ENCODE measurements around the gene OPN1MW3.

Gene OPN1MW3

DNA sequence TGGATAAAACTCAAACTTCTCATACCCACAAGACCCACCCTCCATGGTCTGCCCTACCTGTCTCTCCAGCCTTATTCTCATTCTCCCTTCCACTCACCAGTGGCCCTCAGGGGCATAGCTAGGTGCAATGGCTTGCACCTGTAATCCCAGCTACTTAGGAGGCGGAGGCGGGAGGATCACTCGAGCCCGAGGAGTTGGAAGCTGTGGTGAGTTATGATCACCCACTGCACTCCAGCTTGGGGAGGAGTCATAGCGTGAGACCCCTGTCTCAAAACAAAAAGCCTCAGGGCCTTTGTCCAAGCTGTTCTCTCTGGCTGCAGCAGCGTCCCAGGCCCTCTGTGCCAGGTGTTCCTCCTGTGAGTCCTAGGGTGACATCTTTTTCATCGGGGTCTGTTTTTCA lies 54.7 kb downstream of the OPN1MW3 start:
- Histone ChIP-seq H3K27me3 (ENCODE audit: insufficient read depth, low read depth) (no peaks in the 10 kb centered on the region), H3K9ac (no peak overlapping the region), H3K79me2 (ENCODE audit: insufficient read depth, low read depth) (no peaks in the 10 kb centered on the region), H3K36me3 (ENCODE audit: insufficient read depth) (no peaks in the 10 kb centered on the region), H3K4me2 (no peak overlapping the region), H3K4me3 (IDR thresholded peaks at IDR 0.05; ENCODE audit: insufficient read depth, low read depth, low read length) (no peak overlapping the region), H2AFZ (ENCODE audit: low read depth) (no peak overlapping the region), H4K20me1 (ENCODE audit: insufficient read depth) (no peaks in the 10 kb centered on the region), H3K27ac (no peak overlapping the region), H3K4me1 (ENCODE audit: low read depth, poor library complexity, severe bottlenecking) (no peaks in the 10 kb centered on the region)
- TF ChIP-seq, protein P1, sequence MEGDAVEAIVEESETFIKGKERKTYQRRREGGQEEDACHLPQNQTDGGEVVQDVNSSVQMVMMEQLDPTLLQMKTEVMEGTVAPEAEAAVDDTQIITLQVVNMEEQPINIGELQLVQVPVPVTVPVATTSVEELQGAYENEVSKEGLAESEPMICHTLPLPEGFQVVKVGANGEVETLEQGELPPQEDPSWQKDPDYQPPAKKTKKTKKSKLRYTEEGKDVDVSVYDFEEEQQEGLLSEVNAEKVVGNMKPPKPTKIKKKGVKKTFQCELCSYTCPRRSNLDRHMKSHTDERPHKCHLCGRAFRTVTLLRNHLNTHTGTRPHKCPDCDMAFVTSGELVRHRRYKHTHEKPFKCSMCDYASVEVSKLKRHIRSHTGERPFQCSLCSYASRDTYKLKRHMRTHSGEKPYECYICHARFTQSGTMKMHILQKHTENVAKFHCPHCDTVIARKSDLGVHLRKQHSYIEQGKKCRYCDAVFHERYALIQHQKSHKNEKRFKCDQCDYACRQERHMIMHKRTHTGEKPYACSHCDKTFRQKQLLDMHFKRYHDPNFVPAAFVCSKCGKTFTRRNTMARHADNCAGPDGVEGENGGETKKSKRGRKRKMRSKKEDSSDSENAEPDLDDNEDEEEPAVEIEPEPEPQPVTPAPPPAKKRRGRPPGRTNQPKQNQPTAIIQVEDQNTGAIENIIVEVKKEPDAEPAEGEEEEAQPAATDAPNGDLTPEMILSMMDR (conservative IDR thresholded peaks at IDR 0.05; ENCODE audit: low read depth, low read length): no peak

GRCh38 chrX:154313147-154313546 lies 55.8 kb downstream of the OPN1MW3 start:
- no peak overlapping the region for H3K9ac ChIP-seq
- no peaks in the 10 kb centered on the region for H3K79me2 ChIP-seq (ENCODE audit: insufficient read depth, low read depth)
- H2AFZ ChIP-seq (ENCODE audit: low read depth): no peak overlapping the region
- no peaks in the 10 kb centered on the region for H3K27me3 ChIP-seq (ENCODE audit: insufficient read depth, low read depth)
- no peak overlapping the region for H3K4me3 ChIP-seq (IDR thresholded peaks at IDR 0.05; ENCODE audit: insufficient read depth, low read depth, low read length)
- no peak overlapping the region for H3K27ac ChIP-seq
- H3K4me2 ChIP-seq: no peak overlapping the region
- TF ChIP-seq, protein P1 (conservative IDR thresholded peaks at IDR 0.05; ENCODE audit: low read depth, low read length): no peak
- H3K4me1 ChIP-seq (ENCODE audit: low read depth, poor library complexity, severe bottlenecking): no peaks in the 10 kb centered on the region
- H3K36me3 ChIP-seq (ENCODE audit: insufficient read depth): no peaks in the 10 kb centered on the region
- H4K20me1 ChIP-seq (ENCODE audit: insufficient read depth): no peaks in the 10 kb centered on the region

DNA sequence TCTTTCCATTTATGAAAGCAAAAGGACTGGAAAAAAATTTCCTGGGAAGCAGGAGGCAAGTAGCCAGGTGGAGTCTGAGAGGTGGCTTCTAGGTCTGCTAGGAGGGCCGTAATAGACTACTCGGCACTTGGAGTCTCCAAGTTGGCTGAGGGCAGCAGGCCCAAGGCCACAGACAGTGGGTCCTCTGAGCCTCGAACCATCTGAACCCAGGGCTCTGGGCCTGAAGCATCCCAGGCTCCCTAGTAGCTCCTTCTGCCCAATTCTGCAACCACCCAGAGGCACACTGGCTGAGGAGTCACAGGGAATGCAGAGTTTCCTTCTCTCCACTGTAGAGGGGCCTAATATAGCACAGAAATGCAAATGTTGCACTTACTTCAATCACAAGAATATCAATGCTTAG lies 58.0 kb downstream of the OPN1MW3 start:
- no peaks in the 10 kb centered on the region for H3K36me3 ChIP-seq (ENCODE audit: insufficient read depth)
- H2AFZ ChIP-seq (ENCODE audit: low read depth): no peak overlapping the region
- H3K27me3 ChIP-seq (ENCODE audit: insufficient read depth, low read depth): no peaks in the 10 kb centered on the region
- no peak overlapping the region for H3K27ac ChIP-seq
- H3K79me2 ChIP-seq (ENCODE audit: insufficient read depth, low read depth): no peaks in the 10 kb centered on the region
- H3K9ac ChIP-seq: no peak overlapping the region
- no peak overlapping the region for H3K4me3 ChIP-seq (IDR thresholded peaks at IDR 0.05; ENCODE audit: insufficient read depth, low read depth, low read length)
- H4K20me1 ChIP-seq (ENCODE audit: insufficient read depth): no peaks in the 10 kb centered on the region
- TF ChIP-seq, protein P1 (conservative IDR thresholded peaks at IDR 0.05; ENCODE audit: low read depth, low read length): no peak
- no peaks in the 10 kb centered on the region for H3K4me1 ChIP-seq (ENCODE audit: low read depth, poor library complexity, severe bottlenecking)
- no peak overlapping the region for H3K4me2 ChIP-seq

DNA sequence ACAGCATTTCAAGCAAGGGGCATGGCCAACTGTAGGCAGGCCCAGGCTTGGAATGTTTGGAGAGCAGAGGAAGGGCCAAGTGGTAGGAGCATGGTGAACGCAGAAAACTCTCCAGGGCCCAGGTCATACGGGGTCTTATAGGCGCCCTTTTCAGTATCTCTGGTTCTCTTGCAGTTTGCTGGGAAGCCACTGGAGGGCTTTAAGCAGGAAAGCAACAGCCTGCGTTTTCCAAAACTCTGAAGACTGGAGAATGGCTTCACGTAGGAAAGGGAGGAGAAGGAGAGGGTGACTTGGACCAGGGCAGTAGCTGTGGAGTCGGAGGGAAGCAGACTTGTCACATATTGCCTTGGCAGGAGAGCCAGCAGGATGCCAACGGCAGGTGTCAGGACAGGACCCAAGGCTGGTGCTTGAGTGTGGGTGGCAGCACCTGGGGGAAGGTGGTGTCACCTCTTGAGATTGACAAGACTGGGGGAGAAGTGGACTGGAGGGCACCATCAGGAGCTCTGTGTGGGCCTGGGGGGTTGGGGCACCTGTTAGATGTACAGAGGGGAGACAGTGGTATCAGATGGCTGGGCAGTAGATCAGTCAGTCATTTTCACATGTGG lies 60.1 kb downstream of the OPN1MW3 start:
- Histone ChIP-seq H3K36me3 (ENCODE audit: insufficient read depth) (no peaks in the 10 kb centered on the region), H3K79me2 (ENCODE audit: insufficient read depth, low read depth) (no peaks in the 10 kb centered on the region), H3K9ac (no peak overlapping the region), H4K20me1 (ENCODE audit: insufficient read depth) (no peaks in the 10 kb centered on the region), H3K27ac (no peak overlapping the region), H2AFZ (ENCODE audit: low read depth) (no peak overlapping the region), H3K4me3 (IDR thresholded peaks at IDR 0.05; ENCODE audit: insufficient read depth, low read depth, low read length) (no peak overlapping the region), H3K27me3 (ENCODE audit: insufficient read depth, low read depth) (no peaks in the 10 kb centered on the region), H3K4me1 (ENCODE audit: low read depth, poor library complexity, severe bottlenecking) (peaks cover 10% of the 10 kb centered on the region), H3K4me2 (no peak overlapping the region)
- TF ChIP-seq, protein P1 (conservative IDR thresholded peaks at IDR 0.05; ENCODE audit: low read depth, low read length): peak; percentile 38; the same call in 1 of the 2 replicates

All from KMS-11 (cell line).